ENCODE results near the gene ROR2. TPM values are rescaled to one million over a fixed set of nuclear protein-coding genes. Genes with fewer than 3 reads are reported as not detected.
"Not testable (repeated sequence)": the region's sequence is repeated elsewhere in the genome, so short reads cannot be mapped to it uniquely, and the experiment has no call there.

Gene ROR2
- total and polyA plus RNA-seq, 2 experiments from 2014 or later: 8.1 to 18.8 TPM

DNA sequence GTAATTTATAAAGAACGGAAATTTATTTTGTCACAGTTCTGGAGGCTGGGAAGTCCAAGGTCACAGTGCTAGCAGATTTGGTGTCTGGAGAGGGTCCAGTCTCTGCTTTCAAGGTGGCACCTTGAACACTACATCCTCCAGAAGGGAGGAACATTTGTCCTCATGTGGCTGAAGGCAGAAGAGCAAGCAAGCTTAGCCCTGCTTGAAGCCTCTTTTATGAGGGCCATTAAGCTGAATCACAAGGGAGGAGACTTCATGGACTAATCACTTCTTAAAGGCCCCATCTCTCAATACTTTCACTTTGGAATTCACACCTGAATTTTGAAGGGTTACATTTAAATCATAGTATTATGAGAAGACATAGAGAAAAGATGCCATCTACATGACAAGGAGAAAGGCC lies 311.0 kb downstream of the ROR2 start (continued):
- TF ChIP-seq, protein P1, sequence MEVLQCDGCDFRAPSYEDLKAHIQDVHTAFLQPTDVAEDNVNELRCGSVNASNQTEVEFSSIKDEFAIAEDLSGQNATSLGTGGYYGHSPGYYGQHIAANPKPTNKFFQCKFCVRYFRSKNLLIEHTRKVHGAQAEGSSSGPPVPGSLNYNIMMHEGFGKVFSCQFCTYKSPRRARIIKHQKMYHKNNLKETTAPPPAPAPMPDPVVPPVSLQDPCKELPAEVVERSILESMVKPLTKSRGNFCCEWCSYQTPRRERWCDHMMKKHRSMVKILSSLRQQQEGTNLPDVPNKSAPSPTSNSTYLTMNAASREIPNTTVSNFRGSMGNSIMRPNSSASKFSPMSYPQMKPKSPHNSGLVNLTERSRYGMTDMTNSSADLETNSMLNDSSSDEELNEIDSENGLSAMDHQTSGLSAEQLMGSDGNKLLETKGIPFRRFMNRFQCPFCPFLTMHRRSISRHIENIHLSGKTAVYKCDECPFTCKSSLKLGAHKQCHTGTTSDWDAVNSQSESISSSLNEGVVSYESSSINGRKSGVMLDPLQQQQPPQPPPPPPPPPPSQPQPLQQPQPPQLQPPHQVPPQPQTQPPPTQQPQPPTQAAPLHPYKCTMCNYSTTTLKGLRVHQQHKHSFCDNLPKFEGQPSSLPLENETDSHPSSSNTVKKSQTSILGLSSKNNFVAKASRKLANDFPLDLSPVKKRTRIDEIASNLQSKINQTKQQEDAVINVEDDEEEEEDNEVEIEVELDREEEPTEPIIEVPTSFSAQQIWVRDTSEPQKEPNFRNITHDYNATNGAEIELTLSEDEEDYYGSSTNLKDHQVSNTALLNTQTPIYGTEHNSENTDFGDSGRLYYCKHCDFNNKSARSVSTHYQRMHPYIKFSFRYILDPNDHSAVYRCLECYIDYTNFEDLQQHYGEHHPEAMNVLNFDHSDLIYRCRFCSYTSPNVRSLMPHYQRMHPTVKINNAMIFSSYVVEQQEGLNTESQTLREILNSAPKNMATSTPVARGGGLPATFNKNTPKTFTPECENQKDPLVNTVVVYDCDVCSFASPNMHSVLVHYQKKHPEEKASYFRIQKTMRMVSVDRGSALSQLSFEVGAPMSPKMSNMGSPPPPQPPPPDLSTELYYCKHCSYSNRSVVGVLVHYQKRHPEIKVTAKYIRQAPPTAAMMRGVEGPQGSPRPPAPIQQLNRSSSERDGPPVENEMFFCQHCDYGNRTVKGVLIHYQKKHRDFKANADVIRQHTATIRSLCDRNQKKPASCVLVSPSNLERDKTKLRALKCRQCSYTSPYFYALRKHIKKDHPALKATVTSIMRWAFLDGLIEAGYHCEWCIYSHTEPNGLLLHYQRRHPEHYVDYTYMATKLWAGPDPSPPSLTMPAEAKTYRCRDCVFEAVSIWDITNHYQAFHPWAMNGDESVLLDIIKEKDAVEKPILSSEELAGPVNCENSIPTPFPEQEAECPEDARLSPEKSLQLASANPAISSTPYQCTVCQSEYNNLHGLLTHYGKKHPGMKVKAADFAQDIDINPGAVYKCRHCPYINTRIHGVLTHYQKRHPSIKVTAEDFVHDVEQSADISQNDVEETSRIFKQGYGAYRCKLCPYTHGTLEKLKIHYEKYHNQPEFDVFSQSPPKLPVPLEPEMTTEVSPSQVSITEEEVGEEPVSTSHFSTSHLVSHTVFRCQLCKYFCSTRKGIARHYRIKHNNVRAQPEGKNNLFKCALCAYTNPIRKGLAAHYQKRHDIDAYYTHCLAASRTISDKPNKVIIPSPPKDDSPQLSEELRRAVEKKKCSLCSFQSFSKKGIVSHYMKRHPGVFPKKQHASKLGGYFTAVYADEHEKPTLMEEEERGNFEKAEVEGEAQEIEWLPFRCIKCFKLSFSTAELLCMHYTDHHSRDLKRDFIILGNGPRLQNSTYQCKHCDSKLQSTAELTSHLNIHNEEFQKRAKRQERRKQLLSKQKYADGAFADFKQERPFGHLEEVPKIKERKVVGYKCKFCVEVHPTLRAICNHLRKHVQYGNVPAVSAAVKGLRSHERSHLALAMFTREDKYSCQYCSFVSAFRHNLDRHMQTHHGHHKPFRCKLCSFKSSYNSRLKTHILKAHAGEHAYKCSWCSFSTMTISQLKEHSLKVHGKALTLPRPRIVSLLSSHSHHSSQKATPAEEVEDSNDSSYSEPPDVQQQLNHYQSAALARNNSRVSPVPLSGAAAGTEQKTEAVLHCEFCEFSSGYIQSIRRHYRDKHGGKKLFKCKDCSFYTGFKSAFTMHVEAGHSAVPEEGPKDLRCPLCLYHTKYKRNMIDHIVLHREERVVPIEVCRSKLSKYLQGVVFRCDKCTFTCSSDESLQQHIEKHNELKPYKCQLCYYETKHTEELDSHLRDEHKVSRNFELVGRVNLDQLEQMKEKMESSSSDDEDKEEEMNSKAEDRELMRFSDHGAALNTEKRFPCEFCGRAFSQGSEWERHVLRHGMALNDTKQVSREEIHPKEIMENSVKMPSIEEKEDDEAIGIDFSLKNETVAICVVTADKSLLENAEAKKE (CRISPR knock-in tag; IDR thresholded peaks at IDR 0.05): no peak

DNA sequence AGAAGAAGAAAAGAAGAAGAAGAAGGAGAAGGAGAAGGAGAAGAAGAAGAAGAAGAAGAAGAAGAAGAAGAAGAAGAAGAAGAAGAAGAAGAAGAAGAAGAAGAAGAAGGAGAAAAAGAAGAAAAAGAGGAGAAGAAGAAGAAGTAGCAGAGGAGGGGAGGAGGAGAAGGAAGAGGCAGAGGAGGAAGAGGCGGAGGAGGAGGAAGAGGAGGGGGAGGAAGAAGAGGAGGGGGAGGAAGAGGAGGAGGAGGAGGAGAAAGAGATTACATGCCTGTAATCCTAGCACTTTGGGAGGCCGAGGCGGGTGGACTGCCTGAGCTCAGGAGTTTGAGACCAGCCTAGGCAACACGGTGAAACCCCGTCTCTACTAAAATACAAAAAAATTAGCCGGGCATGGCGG lies 315.2 kb downstream of the ROR2 start:
- not testable (repeated sequence) for H3K4me2 ChIP-seq; H3K4me1 ChIP-seq (ENCODE audit: insufficient read depth); H3K27me3 Mint-ChIP-seq (ENCODE audit: insufficient read depth, low read depth, poor library complexity); H3K79me2 ChIP-seq (replicated peaks; ENCODE audit: insufficient read depth); H3K27ac Mint-ChIP-seq; H3K27me3 ChIP-seq (ENCODE audit: insufficient read depth); H3K27ac ChIP-seq (ENCODE audit: low read depth); H3K9me3 Mint-ChIP-seq; ATAC-seq; H3K4me1 Mint-ChIP-seq; H3K4me3 ChIP-seq; H3K36me3 Mint-ChIP-seq (ENCODE audit: low read depth); H4K20me1 ChIP-seq (replicated peaks; ENCODE audit: insufficient read depth); H2AFZ ChIP-seq; DNase-seq (ENCODE audit: low spot score); H3K4me3 Mint-ChIP-seq; H3K36me3 ChIP-seq (ENCODE audit: insufficient read depth); H3K9me2 ChIP-seq (ENCODE audit: insufficient read depth); H3F3A ChIP-seq (replicated peaks; ENCODE audit: low read depth)

DNA sequence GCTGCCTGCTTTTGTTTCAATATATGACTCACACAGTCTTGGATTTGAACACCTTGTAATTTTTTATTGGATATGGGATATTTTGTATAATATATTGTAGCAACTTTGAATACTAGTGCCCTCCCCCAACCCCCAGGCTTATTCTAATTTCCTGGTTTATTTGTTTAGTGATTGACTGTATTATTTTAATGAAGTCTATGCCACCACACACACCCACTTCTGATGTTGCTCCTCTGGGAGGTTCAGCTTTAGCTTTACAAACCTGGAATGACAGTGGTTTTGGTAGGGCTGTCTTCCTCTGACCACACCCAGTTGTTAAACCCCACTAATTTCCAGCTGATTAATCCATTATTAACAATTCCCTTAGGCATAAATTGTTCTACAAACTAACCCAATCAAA lies 320.3 kb downstream of the ROR2 start:
- DNase-seq (ENCODE audit: low spot score): no peak
- Histone ChIP-seq H3K27me3 (ENCODE audit: insufficient read depth) (no peaks in the 10 kb centered on the region), H3K4me1 (ENCODE audit: insufficient read depth) (no peaks in the 10 kb centered on the region), H2AFZ (no peak overlapping the region), H3F3A (replicated peaks; ENCODE audit: low read depth) (no peaks in the 10 kb centered on the region), H3K4me3 (no peak overlapping the region), H3K79me2 (replicated peaks; ENCODE audit: insufficient read depth) (no peaks in the 10 kb centered on the region), H3K36me3 (ENCODE audit: insufficient read depth) (peaks cover 8% of the 10 kb centered on the region; the same call in 1 of the 2 replicates), H3K27ac (ENCODE audit: low read depth) (no peak overlapping the region), H3K4me2 (no peak overlapping the region), H3K9me2 (ENCODE audit: insufficient read depth) (no peaks in the 10 kb centered on the region), H4K20me1 (replicated peaks; ENCODE audit: insufficient read depth) (no peaks in the 10 kb centered on the region)
- Mint-ChIP-seq H3K4me3 (no peak overlapping the region), H3K27me3 (ENCODE audit: insufficient read depth, low read depth, poor library complexity) (peaks cover 4% of the 10 kb centered on the region), H3K9me3 (peaks cover 6% of the 10 kb centered on the region; the same call in 2 of the 3 replicates), H3K36me3 (ENCODE audit: low read depth) (peaks cover 6% of the 10 kb centered on the region; the same call in 2 of the 3 replicates), H3K27ac (no peak overlapping the region), H3K4me1 (peaks cover 3% of the 10 kb centered on the region; the same call in 1 of the 3 replicates)
- no peak for ATAC-seq
- no peak for TF ChIP-seq POLR2AphosphoS5 (IDR thresholded peaks at IDR 0.05; ENCODE audit: low read depth)
- no peak for TF ChIP-seq JUNB (IDR thresholded peaks at IDR 0.05; ENCODE audit: unreplicated experiment)
- no peak for TF ChIP-seq CREB1 (CRISPR knock-in tag; IDR thresholded peaks at IDR 0.05; ENCODE audit: low read depth)
- TF ChIP-seq, protein P2, sequence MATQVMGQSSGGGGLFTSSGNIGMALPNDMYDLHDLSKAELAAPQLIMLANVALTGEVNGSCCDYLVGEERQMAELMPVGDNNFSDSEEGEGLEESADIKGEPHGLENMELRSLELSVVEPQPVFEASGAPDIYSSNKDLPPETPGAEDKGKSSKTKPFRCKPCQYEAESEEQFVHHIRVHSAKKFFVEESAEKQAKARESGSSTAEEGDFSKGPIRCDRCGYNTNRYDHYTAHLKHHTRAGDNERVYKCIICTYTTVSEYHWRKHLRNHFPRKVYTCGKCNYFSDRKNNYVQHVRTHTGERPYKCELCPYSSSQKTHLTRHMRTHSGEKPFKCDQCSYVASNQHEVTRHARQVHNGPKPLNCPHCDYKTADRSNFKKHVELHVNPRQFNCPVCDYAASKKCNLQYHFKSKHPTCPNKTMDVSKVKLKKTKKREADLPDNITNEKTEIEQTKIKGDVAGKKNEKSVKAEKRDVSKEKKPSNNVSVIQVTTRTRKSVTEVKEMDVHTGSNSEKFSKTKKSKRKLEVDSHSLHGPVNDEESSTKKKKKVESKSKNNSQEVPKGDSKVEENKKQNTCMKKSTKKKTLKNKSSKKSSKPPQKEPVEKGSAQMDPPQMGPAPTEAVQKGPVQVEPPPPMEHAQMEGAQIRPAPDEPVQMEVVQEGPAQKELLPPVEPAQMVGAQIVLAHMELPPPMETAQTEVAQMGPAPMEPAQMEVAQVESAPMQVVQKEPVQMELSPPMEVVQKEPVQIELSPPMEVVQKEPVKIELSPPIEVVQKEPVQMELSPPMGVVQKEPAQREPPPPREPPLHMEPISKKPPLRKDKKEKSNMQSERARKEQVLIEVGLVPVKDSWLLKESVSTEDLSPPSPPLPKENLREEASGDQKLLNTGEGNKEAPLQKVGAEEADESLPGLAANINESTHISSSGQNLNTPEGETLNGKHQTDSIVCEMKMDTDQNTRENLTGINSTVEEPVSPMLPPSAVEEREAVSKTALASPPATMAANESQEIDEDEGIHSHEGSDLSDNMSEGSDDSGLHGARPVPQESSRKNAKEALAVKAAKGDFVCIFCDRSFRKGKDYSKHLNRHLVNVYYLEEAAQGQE (IDR thresholded peaks at IDR 0.05; ENCODE audit: unreplicated experiment): no peak
- TF ChIP-seq, protein P3, sequence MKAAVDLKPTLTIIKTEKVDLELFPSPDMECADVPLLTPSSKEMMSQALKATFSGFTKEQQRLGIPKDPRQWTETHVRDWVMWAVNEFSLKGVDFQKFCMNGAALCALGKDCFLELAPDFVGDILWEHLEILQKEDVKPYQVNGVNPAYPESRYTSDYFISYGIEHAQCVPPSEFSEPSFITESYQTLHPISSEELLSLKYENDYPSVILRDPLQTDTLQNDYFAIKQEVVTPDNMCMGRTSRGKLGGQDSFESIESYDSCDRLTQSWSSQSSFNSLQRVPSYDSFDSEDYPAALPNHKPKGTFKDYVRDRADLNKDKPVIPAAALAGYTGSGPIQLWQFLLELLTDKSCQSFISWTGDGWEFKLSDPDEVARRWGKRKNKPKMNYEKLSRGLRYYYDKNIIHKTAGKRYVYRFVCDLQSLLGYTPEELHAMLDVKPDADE (IDR thresholded peaks at IDR 0.05): no peak
- TF ChIP-seq STAT1 (IDR thresholded peaks at IDR 0.05; ENCODE audit: unreplicated experiment): no peak
- no peak for TF ChIP-seq NANOG (IDR thresholded peaks at IDR 0.05; ENCODE audit: borderline replicate concordance)

Data from GM23338 (cell line).